A673 (cell line): ENCODE results near the gene DHRS12. TPM values are rescaled to one million over a fixed set of nuclear protein-coding genes. Genes with fewer than 3 reads are reported as not detected.

ENCODE experiments used
- BruUV-seq: library from RNA; stranded (reverse); fragments of 400-500 nt; replicated peaks from 2 replicates; lab custom pipeline; 2021; lab: Mats Ljungman, UMichigan
- CTCF ChIA-PET: fragments of 300-600 bp; sonication (Branson Sonifier 250); formaldehyde crosslinking; loops from one replicate; lab custom pipeline; 2022; ENCODE audit warnings: antibody characterized with exemption; lab: Charles Lee
- POLR2A ChIA-PET: fragments of 300-600 bp; sonication (Branson Sonifier 250); formaldehyde crosslinking; loops from one replicate; lab custom pipeline; 2022; ENCODE audit warnings: antibody characterized with exemption; ENCODE audit not compliant: low non-redundant PET; lab: Charles Lee
- DNase-seq: peaks from one replicate; pipeline ENCODE4 v3.0.0-alpha.2; 2015; ENCODE audit warnings: low spot score
- H3K27ac ChIP-seq: fragments of 200-600 bp; sonication (generic); 2 replicates; pipeline ENCODE4 v1.5.1; 2016; ENCODE audit warnings: mixed run types, low read depth, mild to moderate bottlenecking, mixed read lengths, antibody characterized with exemption, low read length; ENCODE audit not compliant: poor library complexity, severe bottlenecking
- H3K27me3 ChIP-seq: fragments of 200-600 bp; sonication (generic); replicated peaks from 2 replicates; pipeline ENCODE4 v1.6.1; 2017; ENCODE audit warnings: mixed run types, low read depth, mild to moderate bottlenecking, mixed read lengths, antibody characterized with exemption, low read length; ENCODE audit not compliant: insufficient read depth, poor library complexity
- H3K36me3 ChIP-seq: fragments of 200-600 bp; sonication (generic); 2 replicates; pipeline ENCODE4 v1.6.1; 2016; ENCODE audit warnings: mixed run types, mild to moderate bottlenecking, mixed read lengths, antibody characterized with exemption, low read length; ENCODE audit not compliant: insufficient read depth, poor library complexity, severe bottlenecking
- H3K4me1 ChIP-seq: fragments of 200-600 bp; sonication (generic); 2 replicates; pipeline ENCODE4 v1.6.1; 2017; ENCODE audit warnings: mixed run types, mild to moderate bottlenecking, mixed read lengths, antibody characterized with exemption, low read length; ENCODE audit not compliant: insufficient read depth, poor library complexity, severe bottlenecking
- H3K4me3 ChIP-seq: fragments of 200-600 bp; sonication (generic); 2 replicates; pipeline ENCODE4 v1.5.1; 2016; ENCODE audit warnings: low read depth, mixed run types, mild to moderate bottlenecking, mixed read lengths, low read length; ENCODE audit not compliant: poor library complexity, severe bottlenecking
- H3K9me3 ChIP-seq: fragments of 200-600 bp; sonication (generic); 2 replicates; pipeline ENCODE4 v1.6.1; 2016; ENCODE audit warnings: mixed run types, low read depth, mild to moderate bottlenecking, mixed read lengths, antibody characterized with exemption, low read length; ENCODE audit not compliant: poor library complexity, severe bottlenecking
- CTCF ChIP-seq: fragments of 300-800, 200-600 bp; sonication (generic); conservative IDR thresholded peaks from 2 replicates; pipeline ENCODE4 v1.5.1; 2017; ENCODE audit warnings: low read depth, mild to moderate bottlenecking, antibody characterized with exemption, low read length, moderate library complexity, mixed read lengths
- EZH2 ChIP-seq: fragments of 200-600 bp; sonication (generic); IDR thresholded peaks from 2 replicates; pipeline ENCODE4 v1.6.1; 2017; ENCODE audit warnings: borderline replicate concordance, low read depth, mild to moderate bottlenecking, mixed read lengths, antibody characterized with exemption, low read length; ENCODE audit not compliant: poor library complexity, severe bottlenecking
- intact Hi-C: fragments of 100-400 bp; cut with micrococcal nuclease; formaldehyde crosslinking; loops from one replicate; pipeline ENCODE4 v1.10.0; 2022; ENCODE audit not compliant: unreplicated experiment
- total RNA-seq: library from RNA; stranded (reverse); gene quantifications from 2 replicates; pipeline ENCODE4 v1.2.3, GENCODE V29; 2021

The DHRS12 gene
- total RNA-seq, 1 experiment from 2014 or later = 2.8 TPM

- H3K27me3 ChIP-seq = no peaks in the 10 kb centered on the region
- POLR2A ChIA-PET = no interaction called here
- no peaks in the 10 kb centered on the region for H3K36me3 ChIP-seq
- no peaks in the 10 kb centered on the region for H3K9me3 ChIP-seq
- H3K4me3 ChIP-seq = no peak overlapping the region
- CTCF ChIA-PET = no interaction called here
- intact Hi-C loops = no loop called here
- no peak for DNase-seq
- no peak overlapping the region for H3K27ac ChIP-seq
- no TSS peak for BruUV-seq
- no peaks in the 10 kb centered on the region for H3K4me1 ChIP-seq
- TF ChIP-seq CTCF (no peak), EZH2 (no peak)
Observed at GRCh38 chr13:51770160-51770559, 33.8 kb downstream of the DHRS12 start.

GRCh38 chr13:51769455-51770127 is 34.4 kb downstream of the DHRS12 start:
- H3K9me3 ChIP-seq = no peaks in the 10 kb centered on the region
- DNase-seq = no peak
- H3K27me3 ChIP-seq = no peaks in the 10 kb centered on the region
- no TSS peak for BruUV-seq
- H3K4me1 ChIP-seq = no peaks in the 10 kb centered on the region
- ChIA-PET CTCF (interaction anchor here (0.8 kb wide), 1 partner anchor 28 kb away, joined by 3 read pairs; no protein-coding TSS in a partner anchor), POLR2A (no interaction called here)
- H3K36me3 ChIP-seq = no peaks in the 10 kb centered on the region
- no peak overlapping the region for H3K4me3 ChIP-seq
- TF ChIP-seq CTCF = no peak
- TF ChIP-seq EZH2 = no peak
- no peak overlapping the region for H3K27ac ChIP-seq
- intact Hi-C loops = no loop called here

GRCh38 chr13:51768976-51769375 is 35.0 kb downstream of the DHRS12 start:
- no TSS peak for BruUV-seq
- no peak for TF ChIP-seq CTCF
- TF ChIP-seq EZH2 = no peak
- DNase-seq = no peak
- Histone ChIP-seq H3K9me3 (no peaks in the 10 kb centered on the region), H3K4me1 (peaks cover 2% of the 10 kb centered on the region), H3K4me3 (no peak overlapping the region), H3K27me3 (no peaks in the 10 kb centered on the region), H3K36me3 (peaks cover 3% of the 10 kb centered on the region), H3K27ac (no peak overlapping the region)
- intact Hi-C loops = no loop called here
- ChIA-PET CTCF (interaction anchor here (0.8 kb wide), 1 partner anchor 28 kb away, joined by 3 read pairs; no protein-coding TSS in a partner anchor), POLR2A (no interaction called here)
